Thyroid gland (tissue), 4 donors: ENCODE results near the gene RELL1.

Experiments used
- CTCF ChIP-seq, 6 experiments: fragments of 200-600 bp in 3 of 6; fragments of 450-650 bp in 3 of 6; sonication (generic) in 3 of 6; IDR thresholded peaks; one replicate each; pipeline ENCODE4 v1.5.1; 2016 to 2019; ENCODE audit warnings: antibody characterized with exemption in 6 of 6, mild to moderate bottlenecking in 2 of 6, inconsistent platforms in 1 of 6, moderate library complexity in 1 of 6
- POLR2A ChIP-seq, 2 donors: fragments of 450-650 bp; IDR thresholded peaks; one replicate each; pipeline ENCODE4 v1.6.1; 2017; ENCODE audit warnings: antibody characterized with exemption in 2 of 2, mild to moderate bottlenecking in 2 of 2, moderate library complexity in 1 of 2

- TF ChIP-seq POLR2A (IDR thresholded peaks at IDR 0.05): no peak
- no peak for TF ChIP-seq CTCF (IDR thresholded peaks at IDR 0.05)
These were observed 13.8 kb upstream of the RELL1 start for GRCh38 chr4:37699868-37700481.
